Measurements from ENCODE around the gene CEP20.

DNA sequence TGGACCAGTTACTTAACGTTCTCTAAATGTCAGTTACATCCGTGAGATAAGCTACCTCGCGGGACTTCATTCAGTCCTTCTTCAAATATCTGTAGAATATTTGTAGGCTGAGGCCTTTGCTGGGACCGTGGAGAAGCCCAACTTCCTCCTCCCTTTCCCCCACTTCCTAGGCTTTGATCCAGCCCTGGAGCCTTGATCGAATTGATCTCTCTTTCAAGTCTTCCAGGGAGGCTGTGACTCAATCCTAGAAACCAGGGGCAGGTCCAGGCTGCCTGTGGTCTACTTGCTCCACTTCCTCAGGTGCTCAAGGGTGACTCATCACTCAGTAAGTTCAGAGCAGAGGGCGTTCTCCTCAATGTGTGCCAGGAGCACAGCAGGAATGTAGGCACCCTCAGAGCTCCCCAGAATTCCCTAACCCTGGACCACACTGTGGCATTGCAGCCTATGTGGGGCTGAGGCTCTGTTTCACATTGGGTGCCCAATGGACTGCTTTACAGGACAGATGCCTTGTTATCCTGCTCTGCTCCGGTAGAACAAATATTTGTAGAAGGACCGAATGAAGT, 11.2 kb upstream of the CEP20 start:
- TF ChIP-seq, protein P1, sequence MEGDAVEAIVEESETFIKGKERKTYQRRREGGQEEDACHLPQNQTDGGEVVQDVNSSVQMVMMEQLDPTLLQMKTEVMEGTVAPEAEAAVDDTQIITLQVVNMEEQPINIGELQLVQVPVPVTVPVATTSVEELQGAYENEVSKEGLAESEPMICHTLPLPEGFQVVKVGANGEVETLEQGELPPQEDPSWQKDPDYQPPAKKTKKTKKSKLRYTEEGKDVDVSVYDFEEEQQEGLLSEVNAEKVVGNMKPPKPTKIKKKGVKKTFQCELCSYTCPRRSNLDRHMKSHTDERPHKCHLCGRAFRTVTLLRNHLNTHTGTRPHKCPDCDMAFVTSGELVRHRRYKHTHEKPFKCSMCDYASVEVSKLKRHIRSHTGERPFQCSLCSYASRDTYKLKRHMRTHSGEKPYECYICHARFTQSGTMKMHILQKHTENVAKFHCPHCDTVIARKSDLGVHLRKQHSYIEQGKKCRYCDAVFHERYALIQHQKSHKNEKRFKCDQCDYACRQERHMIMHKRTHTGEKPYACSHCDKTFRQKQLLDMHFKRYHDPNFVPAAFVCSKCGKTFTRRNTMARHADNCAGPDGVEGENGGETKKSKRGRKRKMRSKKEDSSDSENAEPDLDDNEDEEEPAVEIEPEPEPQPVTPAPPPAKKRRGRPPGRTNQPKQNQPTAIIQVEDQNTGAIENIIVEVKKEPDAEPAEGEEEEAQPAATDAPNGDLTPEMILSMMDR (IDR thresholded peaks at IDR 0.05), result no peak
- TF ChIP-seq EZH2 (IDR thresholded peaks at IDR 0.05; ENCODE audit: borderline replicate concordance, insufficient read depth, low read depth, low read length, poor library complexity, severe bottlenecking), result no peak

All from B cell (primary cell).